CD8-positive, alpha-beta memory T cell (primary cell): ENCODE results near the gene LHFPL3. TPM values are rescaled to one million over a fixed set of nuclear protein-coding genes. Genes with fewer than 3 reads are reported as not detected.

ENCODE experiments used
- CTCF ChIA-PET: fragments of 350-600 bp; sonication (Branson Sonifier 250); formaldehyde crosslinking; loops from one replicate; lab custom pipeline; 2021; ENCODE audit warnings: antibody characterized with exemption; lab: Charles Lee
- POLR2A ChIA-PET: fragments of 350-600 bp; sonication (Branson Sonifier 250); formaldehyde crosslinking; loops from one replicate; lab custom pipeline; 2021; ENCODE audit warnings: antibody characterized with exemption; lab: Charles Lee
- DNase-seq, 5 donors: peaks; one replicate each; pipeline versions ENCODE4 v3.0.0 to v3.0.0-alpha.2; 2020 to 2022; ENCODE audit warnings: mixed read lengths in 1 of 5
- H3K27ac ChIP-seq: one replicate; pipeline ENCODE4 v1.7.0; 2013; ENCODE audit warnings: low read depth, mild to moderate bottlenecking, low read length, moderate library complexity
- H3K27me3 ChIP-seq: 2 replicates; pipeline ENCODE4 v1.7.0; 2013; ENCODE audit warnings: low read length, mild to moderate bottlenecking; ENCODE audit not compliant: insufficient read depth, poor library complexity, severe bottlenecking
- H3K36me3 ChIP-seq: 2 replicates; pipeline ENCODE4 v1.7.0; 2013; ENCODE audit warnings: mild to moderate bottlenecking, low read length, moderate library complexity; ENCODE audit not compliant: insufficient read depth
- H3K4me1 ChIP-seq: 2 replicates; pipeline ENCODE4 v1.7.0; 2013; ENCODE audit warnings: mild to moderate bottlenecking, low read length, moderate library complexity; ENCODE audit not compliant: insufficient read depth
- H3K4me3 ChIP-seq: 2 replicates; pipeline ENCODE4 v1.7.0; 2013; ENCODE audit warnings: mild to moderate bottlenecking, low read length
- H3K9me3 ChIP-seq: 2 replicates; pipeline ENCODE4 v1.7.0; 2013; ENCODE audit warnings: mild to moderate bottlenecking, low read length
- H3K27ac Mint-ChIP-seq, 8 donors: one replicate each; pipeline ENCODE4 v1.8.0; 2020 to 2021; ENCODE audit warnings: mixed read lengths in 8 of 8, mild to moderate bottlenecking in 6 of 8, inconsistent platforms in 3 of 8, moderate library complexity in 3 of 8
- H3K27me3 Mint-ChIP-seq, 2 donors: one replicate each; pipeline ENCODE4 v1.8.0; 2020 to 2021; ENCODE audit warnings: mixed read lengths in 2 of 2, mild to moderate bottlenecking in 1 of 2, moderate library complexity in 1 of 2
- H3K36me3 Mint-ChIP-seq, 3 donors: one replicate each; pipeline ENCODE4 v1.8.0; 2020 to 2021; ENCODE audit warnings: mixed read lengths in 3 of 3, inconsistent platforms in 1 of 3, mild to moderate bottlenecking in 1 of 3
- H3K4me1 Mint-ChIP-seq, 3 donors: one replicate each; pipeline ENCODE4 v1.8.0; 2020 to 2021; ENCODE audit warnings: mixed read lengths in 3 of 3, inconsistent platforms in 1 of 3, mild to moderate bottlenecking in 1 of 3
- H3K4me3 Mint-ChIP-seq, 7 donors: one replicate each; pipeline ENCODE4 v1.8.0; 2020 to 2021; ENCODE audit warnings: mixed read lengths in 7 of 7, mild to moderate bottlenecking in 6 of 7, moderate library complexity in 4 of 7, inconsistent platforms in 2 of 7
- H3K9me3 Mint-ChIP-seq, 5 donors: one replicate each; pipeline ENCODE4 v1.8.0; 2020 to 2022; ENCODE audit warnings: mixed read lengths in 5 of 5, mild to moderate bottlenecking in 3 of 5, moderate library complexity in 2 of 5, inconsistent platforms in 1 of 5
- polyA plus RNA-seq: library from polyadenylated mRNA; unstranded; fragments of 300-500 nt; fragmentation: Illumina TruSeq; gene quantifications from one replicate; pipeline ENCODE4 v1.2.3, GENCODE V29; 2021
- total RNA-seq, 2 experiments: library from RNA; stranded (reverse); gene quantifications; one replicate each; pipeline ENCODE4 v1.2.3, GENCODE V29; 2021

The LHFPL3 gene
- total and polyA plus RNA-seq, 3 experiments from 2014 or later, result not detected

- Histone ChIP-seq H3K4me3 (no peak overlapping the region), H3K9me3 (no peaks in the 10 kb centered on the region), H3K27me3 (peaks cover 7% of the 10 kb centered on the region), H3K27ac (no peak overlapping the region), H3K36me3 (no peaks in the 10 kb centered on the region), H3K4me1 (no peaks in the 10 kb centered on the region)
- no peaks in the 10 kb centered on the region for H3K36me3 Mint-ChIP-seq
- H3K27me3 Mint-ChIP-seq, result peaks cover 6 to 30% of the 10 kb centered on the region in 2 donors
- DNase-seq, result no peak
- no peaks in the 10 kb centered on the region for H3K4me1 Mint-ChIP-seq
- no peaks in the 10 kb centered on the region for H3K9me3 Mint-ChIP-seq
- CTCF ChIA-PET, result no interaction called here
- no peak overlapping the region for H3K4me3 Mint-ChIP-seq
- H3K27ac Mint-ChIP-seq, result no peak overlapping the region
- POLR2A ChIA-PET, result no interaction called here
Measured at GRCh38 chr7:104903044-104903443, 574.6 kb downstream of the LHFPL3 start.

DNA sequence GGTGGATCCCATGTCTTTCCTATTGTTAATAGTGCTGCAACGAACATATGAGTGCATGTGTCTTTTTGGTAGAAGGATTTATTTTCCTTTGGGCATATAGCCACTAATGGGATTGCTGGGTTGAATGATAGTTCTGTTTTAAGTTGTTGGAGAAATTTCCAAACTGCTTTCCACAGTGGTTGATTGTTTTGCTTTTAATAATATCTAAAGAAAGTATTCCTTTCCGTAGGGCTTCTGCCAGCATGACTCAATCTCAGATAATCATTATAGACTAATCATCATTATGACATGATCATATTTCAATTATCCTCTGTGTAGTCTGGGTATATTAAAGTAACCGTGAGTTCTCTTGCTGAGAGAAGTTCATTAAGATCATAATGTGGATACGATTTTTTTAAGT is 575.4 kb downstream of the LHFPL3 start:
- CTCF ChIA-PET, result no interaction called here
- POLR2A ChIA-PET, result no interaction called here
- no peak for DNase-seq
- no peaks in the 10 kb centered on the region for H3K36me3 Mint-ChIP-seq
- Histone ChIP-seq H3K4me3 (no peak overlapping the region), H3K9me3 (no peaks in the 10 kb centered on the region), H3K36me3 (no peaks in the 10 kb centered on the region), H3K4me1 (no peaks in the 10 kb centered on the region), H3K27ac (no peak overlapping the region), H3K27me3 (peaks cover 7% of the 10 kb centered on the region)
- H3K27me3 Mint-ChIP-seq, result peaks cover 6 to 34% of the 10 kb centered on the region in 2 donors
- no peak overlapping the region for H3K27ac Mint-ChIP-seq
- H3K4me3 Mint-ChIP-seq, result no peak overlapping the region
- no peaks in the 10 kb centered on the region for H3K9me3 Mint-ChIP-seq
- no peaks in the 10 kb centered on the region for H3K4me1 Mint-ChIP-seq

DNA sequence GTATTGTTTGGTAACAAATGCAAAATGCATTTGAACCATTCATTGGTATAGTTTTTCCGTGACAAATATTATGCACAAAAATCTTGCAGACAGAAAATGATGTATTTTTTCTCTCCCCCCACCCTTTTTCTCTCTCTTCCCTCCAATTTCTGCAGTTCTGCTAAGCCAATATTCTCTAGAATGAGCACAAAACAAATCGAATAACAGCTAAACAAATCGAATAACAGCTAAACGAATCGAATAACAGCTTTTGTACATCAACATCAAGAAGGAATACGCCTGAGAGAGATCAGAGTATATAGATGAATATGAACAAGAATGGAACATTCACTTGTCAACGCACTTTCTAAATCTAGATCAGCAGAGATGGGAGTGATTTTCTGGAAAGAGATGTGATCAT is 577.6 kb downstream of the LHFPL3 start:
- H3K36me3 Mint-ChIP-seq, result no peaks in the 10 kb centered on the region
- Histone ChIP-seq H3K9me3 (no peaks in the 10 kb centered on the region), H3K27ac (no peak overlapping the region), H3K4me3 (no peak overlapping the region), H3K27me3 (peaks cover 7% of the 10 kb centered on the region), H3K4me1 (no peaks in the 10 kb centered on the region), H3K36me3 (no peaks in the 10 kb centered on the region)
- H3K4me3 Mint-ChIP-seq, result no peak overlapping the region
- no peak overlapping the region for H3K27ac Mint-ChIP-seq
- POLR2A ChIA-PET, result no interaction called here
- peaks cover 6 to 36% of the 10 kb centered on the region in 2 donors for H3K27me3 Mint-ChIP-seq
- no peak for DNase-seq
- CTCF ChIA-PET, result interaction anchor here (1.1 to 1.2 kb wide), 2 partner anchors 12 to 13 kb away, joined by 3 to 4 read pairs; no protein-coding TSS in a partner anchor
- H3K4me1 Mint-ChIP-seq, result no peaks in the 10 kb centered on the region
- H3K9me3 Mint-ChIP-seq, result no peaks in the 10 kb centered on the region

GRCh38 chr7:104906556-104906955 is 578.2 kb downstream of the LHFPL3 start:
- Mint-ChIP-seq H3K4me1 (no peaks in the 10 kb centered on the region), H3K36me3 (no peaks in the 10 kb centered on the region), H3K4me3 (no peak overlapping the region), H3K27me3 (peaks cover 6 to 36% of the 10 kb centered on the region in 2 donors), H3K27ac (no peak overlapping the region), H3K9me3 (no peaks in the 10 kb centered on the region)
- no peaks in the 10 kb centered on the region for H3K36me3 ChIP-seq
- ChIA-PET CTCF (interaction anchor here (1.1 to 1.2 kb wide), 2 partner anchors 12 to 13 kb away, joined by 3 to 4 read pairs; no protein-coding TSS in a partner anchor), POLR2A (no interaction called here)
- H3K4me1 ChIP-seq, result no peaks in the 10 kb centered on the region
- no peak overlapping the region for H3K4me3 ChIP-seq
- DNase-seq, result no peak
- H3K9me3 ChIP-seq, result no peaks in the 10 kb centered on the region
- H3K27me3 ChIP-seq, result peaks cover 7% of the 10 kb centered on the region
- no peak overlapping the region for H3K27ac ChIP-seq

GRCh38 chr7:104908636-104909035 is 580.2 kb downstream of the LHFPL3 start:
- Mint-ChIP-seq H3K4me1 (no peaks in the 10 kb centered on the region), H3K9me3 (no peaks in the 10 kb centered on the region), H3K27me3 (peaks cover 1 to 30% of the 10 kb centered on the region in 2 donors), H3K27ac (no peak overlapping the region), H3K4me3 (no peak overlapping the region), H3K36me3 (no peaks in the 10 kb centered on the region)
- no peak overlapping the region for H3K27ac ChIP-seq
- H3K27me3 ChIP-seq, result peaks cover 7% of the 10 kb centered on the region
- no peaks in the 10 kb centered on the region for H3K9me3 ChIP-seq
- ChIA-PET CTCF (interaction anchor here (1.4 to 4.0 kb wide), 2 partner anchors 10 to 25 kb away, joined by 4 to 20 read pairs; no protein-coding TSS in a partner anchor), POLR2A (no interaction called here)
- DNase-seq, result no peak
- H3K4me1 ChIP-seq, result no peaks in the 10 kb centered on the region
- no peaks in the 10 kb centered on the region for H3K36me3 ChIP-seq
- H3K4me3 ChIP-seq, result no peak overlapping the region

- Histone ChIP-seq H3K27me3 (peaks cover 7% of the 10 kb centered on the region), H3K27ac (no peak overlapping the region), H3K4me3 (no peak overlapping the region), H3K9me3 (no peaks in the 10 kb centered on the region), H3K36me3 (no peaks in the 10 kb centered on the region), H3K4me1 (no peaks in the 10 kb centered on the region)
- no peak for DNase-seq
- Mint-ChIP-seq H3K4me3 (no peak overlapping the region), H3K27ac (no peak overlapping the region), H3K27me3 (peaks cover 1 to 27% of the 10 kb centered on the region in 2 donors), H3K4me1 (no peaks in the 10 kb centered on the region), H3K9me3 (no peaks in the 10 kb centered on the region), H3K36me3 (no peaks in the 10 kb centered on the region)
- POLR2A ChIA-PET, result no interaction called here
- CTCF ChIA-PET, result interaction anchor here (1.2 to 4.0 kb wide), 3 partner anchors 9 to 26 kb away, joined by 3 to 20 read pairs (median 4); no protein-coding TSS in a partner anchor
Measured at GRCh38 chr7:104909096-104909495, 580.7 kb downstream of the LHFPL3 start.

DNA sequence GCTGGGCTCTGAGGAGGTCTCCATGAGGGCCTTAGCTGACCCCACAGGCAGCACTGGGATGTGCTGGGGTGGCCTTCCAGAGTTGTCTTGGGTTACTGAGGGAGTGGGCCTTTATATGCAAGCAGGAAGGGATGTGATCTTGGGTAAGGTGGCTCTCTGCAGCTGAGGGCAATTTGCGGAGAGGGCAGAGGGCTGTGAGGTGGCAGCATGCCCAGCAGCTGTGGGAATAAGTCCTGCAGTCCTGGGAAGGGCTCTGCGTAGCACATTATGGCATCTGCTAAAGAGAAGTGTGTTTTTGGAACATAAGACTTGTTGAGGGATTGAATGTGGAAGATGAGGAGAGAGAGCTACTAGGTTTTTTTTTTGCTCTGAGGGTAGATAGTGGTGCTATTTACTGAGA is 586.0 kb downstream of the LHFPL3 start:
- no peak for DNase-seq
- H3K4me1 ChIP-seq, result no peaks in the 10 kb centered on the region
- Mint-ChIP-seq H3K27ac (no peak overlapping the region), H3K9me3 (no peaks in the 10 kb centered on the region), H3K36me3 (no peaks in the 10 kb centered on the region), H3K27me3 (peaks cover 6 to 7% of the 10 kb centered on the region in 2 donors), H3K4me1 (peaks cover 0 to 2% (median 0%) of the 10 kb centered on the region in 3 donors), H3K4me3 (no peak overlapping the region)
- H3K4me3 ChIP-seq, result no peak overlapping the region
- no peaks in the 10 kb centered on the region for H3K27me3 ChIP-seq
- H3K36me3 ChIP-seq, result no peaks in the 10 kb centered on the region
- ChIA-PET CTCF (interaction anchor here (1.0 to 11.0 kb wide), 3 partner anchors 15 to 29 kb away, joined by 3 to 158 read pairs (median 3); no protein-coding TSS in a partner anchor), POLR2A (no interaction called here)
- H3K27ac ChIP-seq, result no peak overlapping the region
- no peaks in the 10 kb centered on the region for H3K9me3 ChIP-seq

GRCh38 chr7:104921596-104921995 is 593.2 kb downstream of the LHFPL3 start:
- H3K27me3 ChIP-seq, result no peaks in the 10 kb centered on the region
- POLR2A ChIA-PET, result interaction anchor here (0.6 kb wide), 1 partner anchor 100 kb away, joined by 3 read pairs; no protein-coding TSS in a partner anchor
- H3K27ac Mint-ChIP-seq, result no peak overlapping the region
- CTCF ChIA-PET, result interaction anchor here (0.9 to 11.0 kb wide), 3 partner anchors 9 to 89 kb away, joined by 3 to 158 read pairs (median 5); no protein-coding TSS in a partner anchor
- H3K4me1 Mint-ChIP-seq, result peaks cover 3 to 8% (median 4%) of the 10 kb centered on the region in 3 donors
- no peak overlapping the region for H3K4me3 Mint-ChIP-seq
- peaks cover 5% of the 10 kb centered on the region for H3K4me1 ChIP-seq
- H3K4me3 ChIP-seq, result no peak overlapping the region
- H3K36me3 ChIP-seq, result no peaks in the 10 kb centered on the region
- H3K36me3 Mint-ChIP-seq, result no peaks in the 10 kb centered on the region
- DNase-seq, result no peak
- H3K27ac ChIP-seq, result no peak overlapping the region
- no peaks in the 10 kb centered on the region for H3K9me3 Mint-ChIP-seq
- H3K27me3 Mint-ChIP-seq, result peaks cover 0 to 2% of the 10 kb centered on the region in 2 donors
- no peaks in the 10 kb centered on the region for H3K9me3 ChIP-seq
